G401 (cell line): Measurements from ENCODE around the gene CRADD. TPM values are rescaled to one million over a fixed set of nuclear protein-coding genes. Genes with fewer than 3 reads are reported as not detected.

Experiments
- DNase-seq: peaks from one replicate; pipeline ENCODE4 v3.0.0-alpha.2; 2015; ENCODE audit warnings: low spot score
- in situ Hi-C: cut with HindIII; loops from 2 replicates; pipeline ENCODE4 v1.10.0; 2016; ENCODE audit warnings: low sequenced_read_pairs, mixed read lengths
- total RNA-seq: library from RNA; depleted of rRNA; stranded (reverse); fragments of >200 nt; shearing (Covaris generic); gene quantifications from 2 replicates; pipeline ENCODE4 v1.2.3, GENCODE V29; 2014

The CRADD gene
- total RNA-seq, 1 experiment from 2014 or later: 8.8 TPM

DNA sequence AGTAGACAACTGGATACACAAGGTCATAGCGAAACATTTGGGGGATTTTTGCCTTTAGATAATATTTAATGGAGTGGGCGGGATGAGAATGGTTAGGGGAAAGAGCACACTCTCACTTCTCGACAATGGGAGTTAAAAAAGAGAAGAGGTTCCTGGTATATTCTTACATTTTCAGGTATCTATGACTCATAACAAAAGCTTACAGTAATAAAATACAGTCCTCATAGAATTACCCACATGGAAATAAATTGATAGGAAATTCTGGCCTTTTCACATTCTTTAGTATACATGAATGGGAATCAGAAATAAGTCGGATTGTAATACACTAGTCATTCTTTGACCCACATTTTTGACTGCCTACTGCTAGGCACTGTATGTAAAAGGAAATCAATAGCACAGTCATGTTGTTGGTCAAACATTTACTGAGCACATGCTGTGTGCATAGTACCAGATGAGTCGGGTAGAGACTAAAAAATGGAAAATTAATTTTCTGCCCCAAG lies 8.2 kb upstream of the CRADD start:
- no peak for DNase-seq
- in situ Hi-C loops: no loop called here

GRCh38 chr12:93669452-93669851 lies 7.7 kb upstream of the CRADD start:
- in situ Hi-C loops: no loop called here
- no peak for DNase-seq

DNA sequence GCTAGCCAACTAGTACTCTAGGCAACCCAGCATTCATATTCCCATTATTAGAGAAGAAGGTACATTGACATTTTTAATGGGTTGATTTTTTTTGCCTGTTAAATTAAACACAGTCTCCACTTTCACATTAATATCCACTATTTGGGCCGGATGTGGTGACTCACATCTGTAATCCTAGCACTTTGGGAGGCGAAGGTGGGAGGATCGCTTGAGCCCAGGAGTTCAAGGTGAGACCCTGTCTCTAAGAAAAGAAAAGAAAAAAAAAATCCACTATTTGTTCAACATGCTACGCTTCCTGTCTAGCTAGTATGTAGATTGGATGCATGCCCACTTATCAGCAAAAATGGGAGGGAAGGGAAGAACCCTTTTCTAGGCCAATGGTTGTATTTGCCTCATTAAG lies 7.1 kb upstream of the CRADD start:
- no peak for DNase-seq
- in situ Hi-C loops: no loop called here

GRCh38 chr12:93671044-93671443 lies 6.1 kb upstream of the CRADD start:
- in situ Hi-C loops: no loop called here
- DNase-seq: no peak

DNA sequence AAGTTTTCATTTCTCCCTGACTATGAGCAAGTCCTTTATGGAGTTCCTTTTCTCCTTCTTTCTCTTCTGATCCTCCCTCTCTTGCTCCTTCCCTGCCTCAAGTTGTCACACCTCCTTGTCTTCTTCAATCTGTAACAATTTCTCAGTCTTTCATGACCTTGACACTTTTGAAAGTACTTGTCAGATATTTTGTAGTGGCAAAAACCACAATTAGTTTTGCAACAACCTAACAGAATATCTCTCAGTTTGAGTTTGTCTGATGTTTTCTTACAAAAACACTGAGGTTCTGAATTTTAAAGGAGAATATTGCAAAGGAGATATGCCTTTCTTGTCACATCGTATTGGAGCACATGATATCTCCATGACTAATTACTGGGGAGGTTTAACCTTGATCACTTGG lies 4.1 kb upstream of the CRADD start:
- no peak for DNase-seq
- in situ Hi-C loops: no loop called here

DNA sequence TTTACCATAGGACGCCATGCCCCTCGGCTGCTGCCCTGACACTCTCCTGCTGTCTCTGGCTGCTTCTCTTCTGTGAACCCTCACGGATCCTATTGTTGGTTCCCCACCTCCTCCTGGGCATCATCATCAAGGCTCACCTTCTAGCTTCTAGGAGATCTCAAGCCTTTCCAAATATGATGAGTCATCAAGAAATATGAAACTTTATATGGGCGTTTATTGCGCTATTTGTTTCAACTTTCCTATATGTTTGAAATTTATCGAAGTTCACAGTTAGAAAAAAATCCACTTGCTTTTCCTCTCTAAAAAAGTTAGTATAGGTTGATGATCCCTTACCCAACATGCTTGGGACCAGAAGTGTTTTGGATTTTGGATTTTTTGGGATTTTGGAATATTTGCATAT lies 2.8 kb upstream of the CRADD start:
- DNase-seq: no peak
- in situ Hi-C loops: no loop called here

- in situ Hi-C loops: no loop called here
- DNase-seq: no peak
Measured at GRCh38 chr12:93676408-93677194, 574 bp upstream of the CRADD start.

DNA sequence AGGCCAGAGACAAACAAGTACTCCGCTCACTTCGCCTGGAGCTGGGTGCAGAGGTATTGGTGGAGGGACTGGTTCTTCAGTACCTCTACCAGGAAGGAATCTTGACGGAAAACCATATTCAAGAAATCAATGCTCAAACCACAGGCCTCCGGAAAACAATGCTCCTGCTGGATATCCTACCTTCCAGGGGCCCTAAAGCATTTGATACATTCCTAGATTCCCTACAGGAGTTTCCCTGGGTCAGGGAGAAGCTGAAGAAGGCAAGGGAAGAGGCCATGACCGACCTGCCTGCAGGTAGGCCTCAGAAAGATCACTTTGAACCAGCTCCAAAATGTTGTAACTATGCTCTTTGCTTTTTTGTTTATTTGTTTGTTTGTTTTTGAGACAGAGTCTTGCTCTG lies 1.6 kb downstream of the CRADD start:
- no peak for DNase-seq
- in situ Hi-C loops: no loop called here

- in situ Hi-C loops: no loop called here
- DNase-seq: peak; percentile 95
Measured at GRCh38 chr12:93679308-93679925, 2.2 kb downstream of the CRADD start.

DNA sequence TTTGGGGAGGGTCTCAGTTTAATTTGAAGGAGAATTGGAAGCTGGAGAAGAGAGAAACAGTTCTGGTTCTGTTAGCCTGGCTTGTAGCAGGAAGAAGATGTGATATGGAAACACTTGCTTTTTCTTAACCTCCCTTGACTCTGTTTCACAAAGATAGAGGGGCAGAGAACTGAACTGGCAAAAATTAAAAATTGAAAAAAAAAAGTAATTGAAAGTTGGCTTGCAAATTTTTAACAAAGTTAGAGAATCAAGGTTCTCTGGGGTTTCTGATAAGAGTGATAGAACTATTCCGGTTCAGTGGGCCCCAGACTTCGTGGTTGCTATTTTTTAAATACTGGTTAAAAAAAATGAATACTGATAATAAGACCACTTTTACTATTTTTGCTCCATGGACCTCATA lies 2.8 kb downstream of the CRADD start:
- DNase-seq: no peak
- in situ Hi-C loops: no loop called here

- in situ Hi-C loops: no loop called here
Measured at GRCh38 chr12:93682846-93683261, 5.7 kb downstream of the CRADD start.

DNA sequence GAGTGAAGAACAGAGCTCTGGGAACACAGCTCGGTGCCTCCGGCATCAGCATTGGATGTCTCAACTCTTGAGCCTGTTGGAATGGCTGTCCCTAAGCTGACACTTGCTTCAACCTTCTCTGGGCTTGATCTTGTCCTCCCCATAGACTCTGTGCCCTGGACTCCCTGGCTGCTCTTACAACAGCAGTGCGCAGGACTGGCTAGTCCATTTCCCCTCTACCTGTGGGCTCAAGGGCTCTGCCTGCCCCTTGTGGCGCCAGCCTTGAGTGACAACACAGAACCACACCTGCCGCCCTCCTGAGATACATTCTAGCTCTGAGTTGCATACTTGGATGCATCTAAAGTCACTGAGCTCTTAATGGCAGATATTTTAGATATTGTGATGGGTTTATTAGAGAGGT lies 6.2 kb downstream of the CRADD start:
- no peak for DNase-seq
- in situ Hi-C loops: no loop called here

More at GRCh38 chr12:93682846-93683261, 5.7 kb downstream of the CRADD start:
- DNase-seq: no peak

GRCh38 chr12:93684716-93685115 lies 7.5 kb downstream of the CRADD start:
- DNase-seq: no peak
- in situ Hi-C loops: no loop called here

- DNase-seq: no peak
- in situ Hi-C loops: no loop called here
Measured at GRCh38 chr12:93686572-93687356, 9.6 kb downstream of the CRADD start.

GRCh38 chr12:93689076-93689834 lies 12.1 kb downstream of the CRADD start:
- in situ Hi-C loops: no loop called here
- DNase-seq: no peak

- in situ Hi-C loops: no loop called here
- DNase-seq: no peak
Measured at GRCh38 chr12:93696462-93696861, 19.3 kb downstream of the CRADD start.

- in situ Hi-C loops: no loop called here
- no peak for DNase-seq
Measured at GRCh38 chr12:93698307-93699092, 21.3 kb downstream of the CRADD start.

- in situ Hi-C loops: no loop called here
- no peak for DNase-seq
Measured at GRCh38 chr12:93699271-93700145, 22.3 kb downstream of the CRADD start.
